ENCODE results near the gene ZKSCAN4. TPM values are rescaled to one million over a fixed set of nuclear protein-coding genes. Genes with fewer than 3 reads are reported as not detected.

The ZKSCAN4 gene
- total and polyA plus RNA-seq, 2 of the 8 experiments (the other 6 are each of a cell fraction or from before 2014, with no cell fraction given): 2.2 to 6.6 TPM

DNA sequence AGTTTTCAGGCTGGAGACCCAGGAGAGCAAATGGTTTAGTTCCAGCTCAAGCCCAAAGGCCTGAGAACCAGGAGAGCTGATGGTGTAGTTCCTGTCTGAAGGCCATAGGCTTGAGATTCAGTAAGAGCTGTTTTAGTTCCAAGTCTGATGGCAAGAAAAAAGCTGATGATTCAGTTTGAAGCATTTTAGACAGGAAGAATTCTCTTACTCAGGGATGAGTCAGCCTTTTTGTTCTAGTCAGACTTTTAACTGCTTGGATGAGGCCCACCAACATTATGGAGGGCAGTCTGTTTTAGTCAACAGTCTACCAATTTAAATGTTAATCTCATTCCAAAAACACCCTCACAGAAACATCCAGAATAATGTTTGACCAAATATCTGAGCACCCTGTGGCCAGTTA is 17.4 kb upstream of the ZKSCAN4 start:
- peaks cover 0 to 23% (median 9%) of the 10 kb centered on the region in 4 experiments; a peak in 6 of 8 replicates for H3K36me3 ChIP-seq (ENCODE audit: control insufficient read depth in 2 of 4, insufficient read depth in 4 of 4, low read length in 3 of 4)
- peak; percentile 69; the same call in 1 of the 2 replicates for TF ChIP-seq BACH1 (IDR thresholded peaks at IDR 0.05; ENCODE audit: low read length)
- TF ChIP-seq KDM1A (IDR thresholded peaks at IDR 0.05; ENCODE audit: borderline replicate concordance, low read length): no peak
- H3K14ac ChIP-seq (ENCODE audit: insufficient read length): no peak overlapping the region
- peaks cover 0 to 2% (median 0%) of the 10 kb centered on the region in 4 experiments; a peak in 1 of 7 replicates for H3K4me1 ChIP-seq (replicated peaks in 1 of 4; ENCODE audit: control insufficient read depth in 3 of 4, insufficient read depth in 4 of 4, low read length in 3 of 4)
- H3K23ac ChIP-seq (ENCODE audit: insufficient read length): no peak overlapping the region
- no peak overlapping the region for H2AFZ ChIP-seq (ENCODE audit: low read length)
- CTCF ChIA-PET (ENCODE audit: partially characterized antibody): interaction anchor here (2.3 kb wide), 1 partner anchor 86 kb away, joined by 9 read pairs; no protein-coding TSS in a partner anchor
- POLR2A ChIA-PET (ENCODE audit: partially characterized antibody): interaction anchor here (0.6 to 4.3 kb wide), 4 partner anchors 11 to 66 kb away, joined by 4 to 31 read pairs (median 13); partner anchors contain the start of genes PGBD1, ZKSCAN4 and ZSCAN31
- H2BK15ac ChIP-seq (ENCODE audit: low read length): no peak overlapping the region
- H4K20me1 ChIP-seq (replicated peaks in 1 of 2; ENCODE audit: control insufficient read depth in 1 of 2, insufficient read depth in 2 of 2, low read length in 2 of 2): no peaks in the 10 kb centered on the region
- H4K91ac ChIP-seq (replicated peaks; ENCODE audit: insufficient read length, low read length): no peak overlapping the region
- H3K4me3 ChIP-seq (ENCODE audit: extremely low read depth in 1 of 4, insufficient read depth in 2 of 4, low read depth in 3 of 4, low read length in 4 of 4): no peak overlapping the region
- H3K9ac ChIP-seq (replicated peaks in 1 of 4; ENCODE audit: extremely low read depth in 1 of 4, low read depth in 3 of 4, low read length in 3 of 4): no peak overlapping the region
- no peak for DNase-seq (ENCODE audit: low read depth in 1 of 2, low spot score in 2 of 2)
- no peak overlapping the region for H2BK20ac ChIP-seq (ENCODE audit: low read length)
- H2BK12ac ChIP-seq (ENCODE audit: low read depth, low read length): no peak overlapping the region
- no peaks in the 10 kb centered on the region for H3K27me3 ChIP-seq (replicated peaks in 1 of 4; ENCODE audit: control insufficient read depth in 3 of 4, extremely low read depth in 1 of 4, insufficient read depth in 3 of 4, low read length in 3 of 4)
- H4K5ac ChIP-seq (ENCODE audit: insufficient read length, low read depth, low read length): no peak overlapping the region
- no peak overlapping the region for H4K8ac ChIP-seq (ENCODE audit: extremely low read depth, insufficient read depth, low read length)
- H3K4me2 ChIP-seq (ENCODE audit: insufficient read depth in 1 of 2, low read depth in 2 of 2, low read length in 2 of 2): no peak overlapping the region
- no peak overlapping the region for H3K18ac ChIP-seq (ENCODE audit: extremely low read depth, low read length)
- no peak overlapping the region for H3K4ac ChIP-seq (replicated peaks; ENCODE audit: insufficient read length, low read depth, low read length)
- H2BK5ac ChIP-seq (ENCODE audit: low read depth, low read length): no peak overlapping the region
- no peak overlapping the region for H3K27ac ChIP-seq (ENCODE audit: low read depth, low read length)
- no peak for FAIRE-seq
- peaks cover 0 to 16% of the 10 kb centered on the region in 2 experiments; a peak in 2 of 4 replicates for H3K79me2 ChIP-seq (ENCODE audit: control insufficient read depth in 1 of 2, insufficient read depth in 2 of 2, low read length in 2 of 2)
- H3K23me2 ChIP-seq (ENCODE audit: low read depth, low read length): peaks cover 2% of the 10 kb centered on the region; the same call in 1 of the 2 replicates
- no peak overlapping the region for H3K56ac ChIP-seq (replicated peaks; ENCODE audit: insufficient read length, low read depth, low read length)
- no peaks in the 10 kb centered on the region for H3K79me1 ChIP-seq (ENCODE audit: low read depth, low read length)
- H3K9me3 ChIP-seq (ENCODE audit: insufficient read depth in 2 of 2, low read depth in 1 of 2, low read length in 1 of 2): no peaks in the 10 kb centered on the region
- H2AK5ac ChIP-seq (ENCODE audit: low read depth, low read length): no peak overlapping the region
- no peak overlapping the region for H2BK120ac ChIP-seq (replicated peaks; ENCODE audit: low read depth, low read length)
